ENCODE measurements around the gene CDC42EP1.
"Not testable (repeated sequence)": the region's sequence is repeated elsewhere in the genome, so short reads cannot be mapped to it uniquely, and the experiment has no call there.

The CDC42EP1 gene

DNA sequence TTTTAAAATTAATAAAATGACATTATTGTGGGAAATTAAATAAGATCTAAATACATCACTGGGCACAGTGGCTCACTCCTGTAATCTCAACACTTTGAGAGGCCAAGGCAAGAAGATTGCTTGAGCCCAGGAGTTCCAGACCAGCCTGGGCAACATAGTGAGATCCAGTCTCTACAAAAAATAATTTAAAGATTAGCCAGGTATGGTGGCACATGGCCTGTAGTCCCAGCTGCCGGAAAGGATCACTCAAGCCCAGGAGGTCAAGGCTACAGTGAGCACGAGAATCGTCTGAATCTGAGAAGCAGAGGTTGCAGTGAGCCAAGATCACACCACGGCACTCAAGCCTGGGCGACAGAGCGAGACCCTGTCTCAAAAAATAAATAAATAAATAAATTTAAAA is 25.1 kb upstream of the CDC42EP1 start:
- Histone ChIP-seq H3F3A (ENCODE audit: insufficient read depth, low read length) (no peaks in the 10 kb centered on the region), H3K27me3 (ENCODE audit: insufficient read depth, low read length) (no peaks in the 10 kb centered on the region; the same call in 1 of the 2 replicates), H3K9me3 (ENCODE audit: low read length) (no peaks in the 10 kb centered on the region), H3K27ac (ENCODE audit: low read depth, low read length, poor library complexity, severe bottlenecking) (no peak overlapping the region), H3K36me3 (ENCODE audit: insufficient read depth, low read length) (no peaks in the 10 kb centered on the region), H3K9ac (ENCODE audit: low read length) (no peak overlapping the region), H3K79me2 (ENCODE audit: insufficient read depth, low read length) (no peaks in the 10 kb centered on the region), H4K20me1 (ENCODE audit: insufficient read depth, low read length) (no peaks in the 10 kb centered on the region), H2AFZ (ENCODE audit: low read length) (no peak overlapping the region), H3K4me3 (ENCODE audit: low read depth, low read length, poor library complexity, severe bottlenecking) (no peak overlapping the region), H3K4me2 (ENCODE audit: low read length) (no peak overlapping the region), H3K4me1 (ENCODE audit: insufficient read depth, low read length, severe bottlenecking) (no peaks in the 10 kb centered on the region), H3K9me2 (ENCODE audit: low read depth, low read length) (no peaks in the 10 kb centered on the region)
- TF ChIP-seq EZH2 (IDR thresholded peaks at IDR 0.05; ENCODE audit: borderline replicate concordance, low read length) = no peak
- TF ChIP-seq, protein P1, sequence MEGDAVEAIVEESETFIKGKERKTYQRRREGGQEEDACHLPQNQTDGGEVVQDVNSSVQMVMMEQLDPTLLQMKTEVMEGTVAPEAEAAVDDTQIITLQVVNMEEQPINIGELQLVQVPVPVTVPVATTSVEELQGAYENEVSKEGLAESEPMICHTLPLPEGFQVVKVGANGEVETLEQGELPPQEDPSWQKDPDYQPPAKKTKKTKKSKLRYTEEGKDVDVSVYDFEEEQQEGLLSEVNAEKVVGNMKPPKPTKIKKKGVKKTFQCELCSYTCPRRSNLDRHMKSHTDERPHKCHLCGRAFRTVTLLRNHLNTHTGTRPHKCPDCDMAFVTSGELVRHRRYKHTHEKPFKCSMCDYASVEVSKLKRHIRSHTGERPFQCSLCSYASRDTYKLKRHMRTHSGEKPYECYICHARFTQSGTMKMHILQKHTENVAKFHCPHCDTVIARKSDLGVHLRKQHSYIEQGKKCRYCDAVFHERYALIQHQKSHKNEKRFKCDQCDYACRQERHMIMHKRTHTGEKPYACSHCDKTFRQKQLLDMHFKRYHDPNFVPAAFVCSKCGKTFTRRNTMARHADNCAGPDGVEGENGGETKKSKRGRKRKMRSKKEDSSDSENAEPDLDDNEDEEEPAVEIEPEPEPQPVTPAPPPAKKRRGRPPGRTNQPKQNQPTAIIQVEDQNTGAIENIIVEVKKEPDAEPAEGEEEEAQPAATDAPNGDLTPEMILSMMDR (IDR thresholded peaks at IDR 0.05; ENCODE audit: low read length) = no peak

DNA sequence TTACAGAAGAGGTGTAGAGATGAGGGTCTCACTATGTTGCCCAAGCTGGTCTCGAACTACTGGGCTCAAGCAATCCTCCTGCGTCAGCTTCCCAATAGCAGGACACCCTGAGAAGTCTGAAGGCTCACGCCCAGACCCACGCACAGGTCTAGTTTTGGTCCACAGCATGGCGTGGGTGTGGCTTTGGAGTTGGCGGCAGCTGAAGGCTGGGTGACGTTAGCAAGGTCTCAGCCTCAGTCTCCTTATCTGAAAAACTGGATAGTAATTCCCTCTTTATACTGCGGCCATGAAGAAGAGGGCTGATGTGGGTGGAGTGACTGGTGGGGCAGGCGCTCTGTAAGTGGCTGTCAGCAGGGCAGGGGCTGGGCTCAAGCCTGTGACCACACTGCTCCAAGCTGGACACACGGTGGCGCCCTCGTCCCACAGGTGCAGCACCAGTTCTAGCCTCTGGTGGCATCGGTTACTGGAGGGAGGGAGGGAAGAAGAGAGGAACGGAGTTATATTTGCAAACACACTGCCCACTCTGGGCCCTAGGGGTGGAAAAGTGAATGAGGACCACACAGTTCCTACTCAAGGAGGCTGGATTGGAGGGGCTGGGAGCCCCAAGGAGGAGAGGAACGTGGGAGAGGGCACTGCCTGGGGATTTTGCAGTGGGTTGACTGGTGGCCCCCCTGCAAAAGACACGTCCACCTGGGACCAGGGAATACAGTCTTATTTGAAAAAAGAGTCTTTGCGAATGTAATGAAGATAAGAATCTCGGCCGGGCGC is 21.5 kb upstream of the CDC42EP1 start:
- Histone ChIP-seq H4K20me1 (ENCODE audit: insufficient read depth, low read length) (no peaks in the 10 kb centered on the region), H3K4me2 (ENCODE audit: low read length) (no peak overlapping the region), H3K9me3 (ENCODE audit: low read length) (no peaks in the 10 kb centered on the region), H3K9me2 (ENCODE audit: low read depth, low read length) (no peaks in the 10 kb centered on the region), H3K4me3 (ENCODE audit: low read depth, low read length, poor library complexity, severe bottlenecking) (no peak overlapping the region), H3K4me1 (ENCODE audit: insufficient read depth, low read length, severe bottlenecking) (no peaks in the 10 kb centered on the region), H3K27me3 (ENCODE audit: insufficient read depth, low read length) (peaks cover 5% of the 10 kb centered on the region; the same call in 1 of the 2 replicates), H3K9ac (ENCODE audit: low read length) (no peak overlapping the region), H3K27ac (ENCODE audit: low read depth, low read length, poor library complexity, severe bottlenecking) (no peak overlapping the region), H3K79me2 (ENCODE audit: insufficient read depth, low read length) (no peaks in the 10 kb centered on the region), H3F3A (ENCODE audit: insufficient read depth, low read length) (no peaks in the 10 kb centered on the region), H3K36me3 (ENCODE audit: insufficient read depth, low read length) (no peaks in the 10 kb centered on the region), H2AFZ (ENCODE audit: low read length) (no peak overlapping the region)
- no peak for TF ChIP-seq EZH2 (IDR thresholded peaks at IDR 0.05; ENCODE audit: borderline replicate concordance, low read length)
- TF ChIP-seq, protein P1 (IDR thresholded peaks at IDR 0.05; ENCODE audit: low read length) = peak; percentile 96

DNA sequence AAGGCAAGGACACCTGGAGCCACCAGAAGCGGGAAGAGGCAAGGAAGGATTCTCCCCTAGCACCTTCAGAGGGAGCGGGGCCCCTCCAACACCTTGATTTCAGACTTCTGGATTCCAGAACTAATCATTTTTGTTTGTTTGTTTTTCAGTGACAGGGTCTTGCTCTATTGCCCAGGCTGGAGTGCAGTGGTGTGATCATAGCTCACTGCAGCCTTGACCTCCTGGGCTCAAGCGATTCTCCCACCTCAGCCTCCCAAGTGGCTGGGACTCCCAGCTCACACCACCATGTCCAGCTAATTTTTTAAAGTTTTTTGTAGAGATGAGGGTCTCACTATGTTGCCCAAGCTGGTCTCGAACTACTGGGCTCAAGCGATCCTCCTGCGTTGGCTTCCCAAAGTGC is 20.5 kb upstream of the CDC42EP1 start:
- H3K4me2 ChIP-seq (ENCODE audit: low read length); H3K4me1 ChIP-seq (ENCODE audit: insufficient read depth, low read length, severe bottlenecking): not testable (repeated sequence)

DNA sequence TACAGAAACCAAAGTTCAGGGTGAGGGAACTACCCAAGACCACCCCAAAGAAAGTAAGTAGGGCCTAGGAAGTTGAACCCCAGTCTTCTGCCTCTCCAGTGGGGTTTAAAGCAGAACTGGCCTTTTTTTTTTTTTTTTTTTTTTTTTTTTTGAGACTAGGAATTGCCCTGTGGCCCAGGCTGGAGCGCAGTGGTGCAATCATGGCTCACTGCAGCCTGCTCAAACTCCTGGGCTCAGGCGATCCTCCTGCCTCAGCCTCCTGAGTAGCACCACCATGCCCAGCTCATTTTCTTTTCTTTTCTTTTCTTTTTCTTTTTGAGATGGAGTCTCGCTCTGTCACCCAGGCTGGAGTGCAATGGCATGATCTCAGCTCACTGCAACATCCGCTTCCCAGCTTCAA is 17.9 kb upstream of the CDC42EP1 start:
- H3K9me2 ChIP-seq (ENCODE audit: low read depth, low read length); H3K4me2 ChIP-seq (ENCODE audit: low read length); H3K27ac ChIP-seq (ENCODE audit: low read depth, low read length, poor library complexity, severe bottlenecking); H4K20me1 ChIP-seq (ENCODE audit: insufficient read depth, low read length); H3K27me3 ChIP-seq (ENCODE audit: insufficient read depth, low read length); H3K79me2 ChIP-seq (ENCODE audit: insufficient read depth, low read length); H3K9ac ChIP-seq (ENCODE audit: low read length); H3K9me3 ChIP-seq (ENCODE audit: low read length); H3K4me3 ChIP-seq (ENCODE audit: low read depth, low read length, poor library complexity, severe bottlenecking); H2AFZ ChIP-seq (ENCODE audit: low read length); H3K36me3 ChIP-seq (ENCODE audit: insufficient read depth, low read length); H3K4me1 ChIP-seq (ENCODE audit: insufficient read depth, low read length, severe bottlenecking); H3F3A ChIP-seq (ENCODE audit: insufficient read depth, low read length): not testable (repeated sequence)

More for the DNA sequence above, 20.5 kb upstream of the CDC42EP1 start:
- H3K27me3 ChIP-seq (ENCODE audit: insufficient read depth, low read length); H3K9me2 ChIP-seq (ENCODE audit: low read depth, low read length); H2AFZ ChIP-seq (ENCODE audit: low read length); H3K79me2 ChIP-seq (ENCODE audit: insufficient read depth, low read length); H3F3A ChIP-seq (ENCODE audit: insufficient read depth, low read length); H4K20me1 ChIP-seq (ENCODE audit: insufficient read depth, low read length); H3K36me3 ChIP-seq (ENCODE audit: insufficient read depth, low read length); H3K9ac ChIP-seq (ENCODE audit: low read length); H3K4me3 ChIP-seq (ENCODE audit: low read depth, low read length, poor library complexity, severe bottlenecking); H3K9me3 ChIP-seq (ENCODE audit: low read length); H3K27ac ChIP-seq (ENCODE audit: low read depth, low read length, poor library complexity, severe bottlenecking): not testable (repeated sequence)
